ENCODE data around the gene FAM174B. TPM values are rescaled to one million over a fixed set of nuclear protein-coding genes. Genes with fewer than 3 reads are reported as not detected.

The FAM174B gene
- total RNA-seq, 4 donors from 2014 or later = 2.2 to 8.5 (median 4.4) TPM

DNA sequence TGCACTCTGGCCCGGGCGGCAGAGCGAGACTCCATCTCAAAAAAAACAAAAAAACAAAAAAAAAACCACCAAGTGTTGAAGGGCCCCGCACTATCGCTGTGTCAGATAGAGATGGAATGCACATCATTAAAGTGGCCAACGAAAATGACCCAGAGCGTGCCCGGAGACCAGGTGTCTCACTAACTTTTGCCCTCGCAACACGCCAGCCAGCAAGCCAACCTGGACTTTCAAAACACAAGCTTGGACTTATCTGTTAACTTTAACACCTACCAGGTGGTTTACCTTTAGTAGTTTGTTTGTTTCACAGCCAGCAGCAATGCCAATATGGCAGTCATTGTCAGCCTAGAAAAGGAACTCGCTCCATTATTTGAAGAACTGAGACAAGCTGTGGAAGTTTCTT, 28.6 kb downstream of the FAM174B start:
- TF ChIP-seq, protein P1, sequence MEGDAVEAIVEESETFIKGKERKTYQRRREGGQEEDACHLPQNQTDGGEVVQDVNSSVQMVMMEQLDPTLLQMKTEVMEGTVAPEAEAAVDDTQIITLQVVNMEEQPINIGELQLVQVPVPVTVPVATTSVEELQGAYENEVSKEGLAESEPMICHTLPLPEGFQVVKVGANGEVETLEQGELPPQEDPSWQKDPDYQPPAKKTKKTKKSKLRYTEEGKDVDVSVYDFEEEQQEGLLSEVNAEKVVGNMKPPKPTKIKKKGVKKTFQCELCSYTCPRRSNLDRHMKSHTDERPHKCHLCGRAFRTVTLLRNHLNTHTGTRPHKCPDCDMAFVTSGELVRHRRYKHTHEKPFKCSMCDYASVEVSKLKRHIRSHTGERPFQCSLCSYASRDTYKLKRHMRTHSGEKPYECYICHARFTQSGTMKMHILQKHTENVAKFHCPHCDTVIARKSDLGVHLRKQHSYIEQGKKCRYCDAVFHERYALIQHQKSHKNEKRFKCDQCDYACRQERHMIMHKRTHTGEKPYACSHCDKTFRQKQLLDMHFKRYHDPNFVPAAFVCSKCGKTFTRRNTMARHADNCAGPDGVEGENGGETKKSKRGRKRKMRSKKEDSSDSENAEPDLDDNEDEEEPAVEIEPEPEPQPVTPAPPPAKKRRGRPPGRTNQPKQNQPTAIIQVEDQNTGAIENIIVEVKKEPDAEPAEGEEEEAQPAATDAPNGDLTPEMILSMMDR (IDR thresholded peaks at IDR 0.05; ENCODE audit: low read depth) = no peak

- TF ChIP-seq, protein P1 (IDR thresholded peaks at IDR 0.05; ENCODE audit: low read depth) = no peak
Measured at GRCh38 chr15:92625251-92625980, 30.2 kb downstream of the FAM174B start.

DNA sequence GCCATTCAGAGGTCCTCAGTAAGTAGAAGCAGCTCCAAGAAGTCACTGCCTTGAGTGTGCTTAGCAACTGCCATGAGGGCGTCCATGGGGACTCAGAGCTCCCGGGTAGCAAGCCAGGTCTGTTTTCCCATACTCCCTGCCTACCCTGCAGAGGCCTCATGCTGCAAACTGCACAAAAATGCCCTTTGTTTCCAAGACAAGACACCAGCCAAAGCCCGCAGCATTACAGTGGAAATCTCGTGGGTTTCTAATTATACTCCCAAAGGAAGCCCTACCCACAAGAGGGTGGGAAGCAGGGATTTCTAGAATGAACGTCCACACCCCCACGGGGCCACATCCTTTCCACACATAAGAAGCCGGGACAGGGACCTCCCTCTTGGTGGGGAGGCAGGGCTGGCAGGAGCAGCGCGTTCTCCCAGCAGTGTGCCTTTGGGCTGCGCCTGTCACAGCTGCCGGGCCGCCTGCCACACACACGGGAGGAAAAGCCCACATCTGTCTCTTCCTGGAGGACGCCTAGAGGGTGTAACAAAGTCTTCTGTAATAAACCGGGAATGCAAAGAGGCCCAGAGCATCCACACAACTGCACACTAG, 31.1 kb downstream of the FAM174B start:
- TF ChIP-seq, protein P1 (IDR thresholded peaks at IDR 0.05; ENCODE audit: low read depth) = no peak

DNA sequence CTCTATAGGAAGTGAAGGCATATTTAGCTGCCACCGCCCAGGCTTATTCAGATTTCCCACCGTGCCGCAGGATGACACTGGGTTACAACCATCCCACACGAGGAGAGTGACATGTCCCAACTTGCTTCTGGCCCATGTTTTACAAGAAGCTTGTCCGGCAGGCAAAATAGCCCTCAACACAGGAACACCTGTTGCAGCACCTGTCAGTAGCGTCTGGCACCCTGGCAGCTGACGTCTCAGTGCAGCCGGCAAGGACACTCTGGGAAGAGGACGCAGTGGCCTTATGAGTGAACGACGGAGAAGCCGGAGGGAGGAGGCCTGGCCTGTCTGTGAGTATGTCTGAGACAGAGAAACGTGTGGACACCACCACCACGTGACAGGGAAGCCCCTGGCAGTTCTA, 32.1 kb downstream of the FAM174B start:
- TF ChIP-seq, protein P1 (IDR thresholded peaks at IDR 0.05; ENCODE audit: low read depth) = no peak

- TF ChIP-seq, protein P1 (IDR thresholded peaks at IDR 0.05; ENCODE audit: low read depth) = no peak
Measured at GRCh38 chr15:92621972-92622533, 33.5 kb downstream of the FAM174B start.

- TF ChIP-seq, protein P1 (IDR thresholded peaks at IDR 0.05; ENCODE audit: low read depth) = no peak
Measured at GRCh38 chr15:92620991-92621390, 34.6 kb downstream of the FAM174B start.

Data from subcutaneous adipose tissue (tissue), 4 donors.